Measurements from ENCODE around the gene NR4A1. TPM values are rescaled to one million over a fixed set of nuclear protein-coding genes. Genes with fewer than 3 reads are reported as not detected.

Gene NR4A1
- total RNA-seq, 1 donor: 2.2 TPM

DNA sequence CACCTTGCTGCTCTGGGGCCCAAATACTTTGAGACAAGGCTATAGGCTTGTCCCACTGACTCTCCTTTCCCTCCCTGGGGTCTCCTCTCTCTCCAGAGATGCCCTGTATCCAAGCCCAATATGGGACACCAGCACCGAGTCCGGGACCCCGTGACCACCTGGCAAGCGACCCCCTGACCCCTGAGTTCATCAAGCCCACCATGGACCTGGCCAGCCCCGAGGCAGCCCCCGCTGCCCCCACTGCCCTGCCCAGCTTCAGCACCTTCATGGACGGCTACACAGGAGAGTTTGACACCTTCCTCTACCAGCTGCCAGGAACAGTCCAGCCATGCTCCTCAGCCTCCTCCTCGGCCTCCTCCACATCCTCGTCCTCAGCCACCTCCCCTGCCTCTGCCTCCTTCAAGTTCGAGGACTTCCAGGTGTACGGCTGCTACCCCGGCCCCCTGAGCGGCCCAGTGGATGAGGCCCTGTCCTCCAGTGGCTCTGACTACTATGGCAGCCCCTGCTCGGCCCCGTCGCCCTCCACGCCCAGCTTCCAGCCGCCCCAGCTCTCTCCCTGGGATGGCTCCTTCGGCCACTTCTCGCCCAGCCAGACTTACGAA is 3.1 kb downstream of the NR4A1 start:
- no peak for DNase-seq (ENCODE audit: low read depth)
- H3K4me3 ChIP-seq (ENCODE audit: low read depth, low read length): no peak overlapping the region
- no peak for TF ChIP-seq CTCF (IDR thresholded peaks at IDR 0.05; ENCODE audit: insufficient read depth, low read depth, low read length)

DNA sequence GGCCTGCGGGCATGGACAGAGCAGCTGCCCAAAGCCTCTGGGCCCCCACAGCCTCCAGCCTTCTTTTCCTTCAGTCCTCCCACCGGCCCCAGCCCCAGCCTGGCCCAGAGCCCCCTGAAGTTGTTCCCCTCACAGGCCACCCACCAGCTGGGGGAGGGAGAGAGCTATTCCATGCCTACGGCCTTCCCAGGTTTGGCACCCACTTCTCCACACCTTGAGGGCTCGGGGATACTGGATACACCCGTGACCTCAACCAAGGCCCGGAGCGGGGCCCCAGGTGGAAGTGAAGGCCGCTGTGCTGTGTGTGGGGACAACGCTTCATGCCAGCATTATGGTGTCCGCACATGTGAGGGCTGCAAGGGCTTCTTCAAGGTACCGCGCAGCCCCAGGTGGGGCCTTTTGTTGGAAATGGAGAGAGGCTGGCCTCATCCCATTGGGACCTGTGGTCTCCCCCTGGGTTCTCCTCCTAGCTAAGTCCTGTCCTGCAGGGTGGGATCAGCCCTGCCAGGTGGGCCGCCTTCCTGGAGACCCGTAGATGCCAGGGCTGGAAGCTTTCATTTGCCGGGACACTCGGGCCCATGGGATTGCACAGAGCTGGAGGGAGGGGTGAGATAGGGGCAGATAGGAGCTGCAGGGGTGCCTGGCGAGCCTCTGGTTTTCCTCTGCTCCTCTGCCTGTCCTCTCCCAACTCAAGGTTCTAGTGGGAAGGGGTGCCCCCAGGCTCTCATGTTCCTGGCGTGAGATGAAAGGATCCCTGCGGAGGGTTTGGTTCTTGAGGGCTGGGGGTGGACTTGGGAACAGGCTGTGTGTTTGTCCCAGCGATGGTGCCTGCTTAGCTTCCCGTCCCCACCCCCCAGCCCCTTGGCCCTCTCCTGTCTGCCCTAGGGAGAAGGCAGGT is 3.8 kb downstream of the NR4A1 start:
- no peak for TF ChIP-seq CTCF (IDR thresholded peaks at IDR 0.05; ENCODE audit: insufficient read depth, low read depth, low read length)
- H3K4me3 ChIP-seq (ENCODE audit: low read depth, low read length): no peak overlapping the region
- no peak for DNase-seq (ENCODE audit: low read depth)

GRCh38 chr12:52055731-52056711 is 4.8 kb downstream of the NR4A1 start:
- TF ChIP-seq CTCF (IDR thresholded peaks at IDR 0.05; ENCODE audit: insufficient read depth, low read depth, low read length): no peak
- no peak overlapping the region for H3K4me3 ChIP-seq (ENCODE audit: low read depth, low read length)
- DNase-seq (ENCODE audit: low read depth): peak; percentile 45

DNA sequence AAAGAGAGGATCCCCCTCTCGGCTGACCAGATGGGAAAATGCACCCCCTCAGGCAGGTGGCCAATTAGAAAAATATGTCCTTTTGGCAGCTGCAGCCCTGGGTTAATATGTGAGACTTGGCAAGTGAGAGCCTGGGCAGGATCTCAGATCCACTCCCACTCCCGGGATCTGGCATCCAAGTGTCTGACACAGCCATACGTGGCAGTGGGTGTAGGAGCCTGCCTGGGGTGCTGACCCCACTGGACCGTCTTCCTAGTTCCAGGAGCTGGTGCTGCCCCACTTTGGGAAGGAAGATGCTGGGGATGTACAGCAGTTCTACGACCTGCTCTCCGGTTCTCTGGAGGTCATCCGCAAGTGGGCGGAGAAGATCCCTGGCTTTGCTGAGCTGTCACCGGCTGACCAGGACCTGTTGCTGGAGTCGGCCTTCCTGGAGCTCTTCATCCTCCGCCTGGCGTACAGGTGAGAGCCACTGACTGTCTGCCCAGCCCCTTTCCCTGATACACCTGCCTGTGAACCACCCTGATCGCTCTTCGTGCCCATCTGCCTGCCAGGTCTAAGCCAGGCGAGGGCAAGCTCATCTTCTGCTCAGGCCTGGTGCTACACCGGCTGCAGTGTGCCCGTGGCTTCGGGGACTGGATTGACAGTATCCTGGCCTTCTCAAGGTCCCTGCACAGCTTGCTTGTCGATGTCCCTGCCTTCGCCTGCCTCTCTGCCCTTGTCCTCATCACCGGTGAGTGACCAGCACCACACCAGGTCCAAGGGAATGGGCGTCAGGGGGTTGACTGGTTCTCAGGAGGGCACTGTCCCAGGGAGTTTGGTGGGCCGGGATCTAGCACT is 5.8 kb downstream of the NR4A1 start:
- no peak for TF ChIP-seq CTCF (IDR thresholded peaks at IDR 0.05; ENCODE audit: insufficient read depth, low read depth, low read length)
- peak; percentile 48 for DNase-seq (ENCODE audit: low read depth)
- H3K4me3 ChIP-seq (ENCODE audit: low read depth, low read length): no peak overlapping the region

GRCh38 chr12:52057638-52058576 is 6.7 kb downstream of the NR4A1 start:
- TF ChIP-seq CTCF (IDR thresholded peaks at IDR 0.05; ENCODE audit: insufficient read depth, low read depth, low read length): no peak
- peak; percentile 20 for DNase-seq (ENCODE audit: low read depth)

More at GRCh38 chr12:52057638-52058576, 6.7 kb downstream of the NR4A1 start:
- no peak overlapping the region for H3K4me3 ChIP-seq (ENCODE audit: low read depth, low read length)
